HepG2 (cell line): Measurements from ENCODE around the gene PDGFD. TPM values are rescaled to one million over a fixed set of nuclear protein-coding genes. Genes with fewer than 3 reads are reported as not detected.

Experiments used
- ATAC-seq: fragments of 200-7000 bp; cut with Tn5 transposase; 3 replicates; pipeline ENCODE4 v1.9.1; 2020; ENCODE audit warnings: mild to moderate bottlenecking, moderate library complexity
- BruUV-seq: library from RNA; stranded (reverse); fragments of 400-500 nt; replicated peaks from 2 replicates; lab custom pipeline; 2021; lab: Mats Ljungman, UMichigan
- CTCF ChIA-PET: fragments of 300-600 bp; formaldehyde crosslinking; extraction: SDS; loops from one replicate; lab custom pipeline; 2021; ENCODE audit warnings: low total read pairs, inconsistent platforms, low intra/inter-chr PET ratio; lab: Yijun Ruan, JAX
- POLR2A ChIA-PET: fragments of 350-600 bp; sonication (Branson Sonifier 250); formaldehyde crosslinking; loops from one replicate; lab custom pipeline; 2020; ENCODE audit warnings: antibody characterized with exemption, inconsistent platforms; lab: Yijun Ruan, JAX
- DNase-seq: peaks from one replicate; pipeline ENCODE4 v3.0.0-alpha.2; 2015; ENCODE audit warnings: low spot score
- FAIRE-seq: peaks from 3 replicates; lab custom pipeline; 2011; peaks lifted over from hg19 to GRCh38; lab: Jason Lieb, UNC
- H2AFZ ChIP-seq: one replicate; pipeline ENCODE4 v1.6.1; 2011; ENCODE audit warnings: low read length, inconsistent platforms
- H3K27ac ChIP-seq: fragments of 300-600 bp; 3 replicates; pipeline ENCODE4 v1.8.0; 2011; ENCODE audit warnings: mixed run types, mild to moderate bottlenecking, mixed read lengths, low read length, inconsistent platforms; ENCODE audit not compliant: insufficient read depth; ENCODE audit errors: extremely low read length
- H3K27me3 ChIP-seq, 2 experiments: fragments of 200-600 bp in 1 of 2; 2 replicates in 1 of 2; 3 replicates in 1 of 2; pipeline versions ENCODE4 v1.6.0 to v1.8.0; 2011; ENCODE audit warnings: low read length in 2 of 2, mild to moderate bottlenecking in 2 of 2, moderate library complexity in 2 of 2, inconsistent platforms in 1 of 2; ENCODE audit not compliant: insufficient read depth in 2 of 2, control insufficient read depth in 1 of 2
- H3K36me3 ChIP-seq, 2 experiments: fragments of 200-600 bp in 1 of 2; replicated peaks in 1 of 2; 2 replicates in 1 of 2; 3 replicates in 1 of 2; pipeline versions ENCODE4 v1.5.1 to v1.8.0; 2011; ENCODE audit warnings: low read length in 2 of 2, inconsistent platforms in 1 of 2; ENCODE audit not compliant: insufficient read depth in 2 of 2, control insufficient read depth in 1 of 2
- H3K4me1 ChIP-seq: 2 replicates; pipeline ENCODE4 v1.5.1; 2012; ENCODE audit warnings: low read length, inconsistent platforms; ENCODE audit not compliant: insufficient read depth
- H3K4me2 ChIP-seq: 2 replicates; pipeline ENCODE4 v1.6.0; 2011; ENCODE audit warnings: low read depth, low read length, inconsistent platforms
- H3K4me3 ChIP-seq, 3 experiments: fragments of 200-600 bp in 1 of 3; sonication (generic), shearing (Covaris generic) in 1 of 3; replicated peaks in 1 of 3; 2 replicates each; pipeline ENCODE4 v1.5.1; 2011 to 2016; ENCODE audit warnings: low read length in 3 of 3, inconsistent platforms in 2 of 3, low read depth in 2 of 3, mild to moderate bottlenecking in 2 of 3, control low read depth in 1 of 3, mixed read lengths in 1 of 3; ENCODE audit not compliant: insufficient read depth in 1 of 3
- H3K79me2 ChIP-seq: one replicate; pipeline ENCODE4 v1.6.1; 2011; ENCODE audit warnings: low read length, inconsistent platforms; ENCODE audit not compliant: insufficient read depth
- H3K9ac ChIP-seq: 2 replicates; pipeline ENCODE4 v1.6.0; 2011; ENCODE audit warnings: mild to moderate bottlenecking, low read depth, low read length, inconsistent platforms; ENCODE audit not compliant: insufficient read depth
- H3K9me3 ChIP-seq: 2 replicates; pipeline ENCODE4 v1.5.1; 2012; ENCODE audit warnings: mild to moderate bottlenecking, low read length
- H4K20me1 ChIP-seq: 2 replicates; pipeline ENCODE4 v1.6.0; 2011; ENCODE audit warnings: inconsistent platforms, mild to moderate bottlenecking, low read length, moderate library complexity; ENCODE audit not compliant: insufficient read depth
- AHR ChIP-seq: IDR thresholded peaks from 2 replicates; pipeline ENCODE4 v1.6.1; 2018; ENCODE audit warnings: missing genetic modification reagents, missing compliant biosample characterization
- HMGXB3 ChIP-seq: sonication (generic); formaldehyde crosslinking; IDR thresholded peaks from 2 replicates; pipeline ENCODE4 v1.4.0; 2020; ENCODE audit warnings: missing genetic modification reagents, borderline replicate concordance
- KDM4B ChIP-seq: sonication (generic); formaldehyde crosslinking; IDR thresholded peaks from 2 replicates; pipeline ENCODE4 v1.4.0; 2020; ENCODE audit warnings: missing genetic modification reagents
- NR2F6 ChIP-seq, 2 experiments: IDR thresholded peaks; 2 replicates each; pipeline ENCODE4 v1.6.1; 2016; ENCODE audit warnings: antibody characterized with exemption in 1 of 2, mild to moderate bottlenecking in 1 of 2
- ZBTB10 ChIP-seq: sonication (generic); formaldehyde crosslinking; IDR thresholded peaks from 2 replicates; pipeline ENCODE4 v1.4.0; 2020; ENCODE audit warnings: missing genetic modification reagents, borderline replicate concordance
- ZFP90 ChIP-seq: sonication (generic); formaldehyde crosslinking; IDR thresholded peaks from 2 replicates; pipeline ENCODE4 v1.8.0; 2022; ENCODE audit warnings: missing genetic modification reagents, mild to moderate bottlenecking, inconsistent platforms, borderline replicate concordance
- ZNF563 ChIP-seq: sonication (generic); formaldehyde crosslinking; IDR thresholded peaks from 2 replicates; pipeline ENCODE4 v1.8.0; 2022; ENCODE audit warnings: mild to moderate bottlenecking, moderate library complexity, missing genetic modification reagents
- WGBS: methylation state at CpG from one replicate; pipeline ENCODE4 v1.1.6; 2017; ENCODE audit warnings: low lambda C conversion rate; 5-methylcytosine and 5-hydroxymethylcytosine counted together
- in situ Hi-C: cut with HindIII; loops from 2 replicates; pipeline ENCODE4 v1.10.0; 2017; ENCODE audit warnings: low pct_unique_long_range_greater_than_20kb; ENCODE audit not compliant: extremely low pct_ligation_motif_present
- intact Hi-C: fragments of 100-400 bp; cut with micrococcal nuclease; formaldehyde crosslinking; loops from one replicate; pipeline ENCODE4 v1.10.0; 2022; ENCODE audit not compliant: unreplicated experiment
- polyA plus RNA-seq, 8 experiments: library from polyadenylated mRNA; depleted of rRNA in 3 of 8; stranded (reverse) in 7 of 8; unstranded in 1 of 8; fragments of >200 nt; fragmentation: Illumina TruSeq in 4 of 8; extraction: Trizol in 4 of 8; gene quantifications; 2 replicates each; pipeline versions ENCODE4 v1.2.1 to v1.2.3, GENCODE V29; 2011 to 2016; ENCODE audit warnings: low read depth in 4 of 8, missing spikeins in 1 of 8, mixed read lengths in 1 of 8; ENCODE audit not compliant: insufficient read depth in 1 of 8
- total RNA-seq, 5 experiments: library from RNA; depleted of rRNA; stranded (reverse); fragments of >200 nt; fragmentation: Illumina TruSeq; extraction: Trizol; gene quantifications; 2 replicates each; pipeline ENCODE4 v1.2.3, GENCODE V29; 2016; ENCODE audit warnings: low read depth in 1 of 5
- TF ChIP-seq, protein P1 (sequence below): sonication (generic); formaldehyde crosslinking; IDR thresholded peaks from 2 replicates; pipeline ENCODE4 v1.8.1; 2023; ENCODE audit warnings: missing genetic modification reagents, mild to moderate bottlenecking, borderline replicate concordance
- TF ChIP-seq, protein P2 (sequence below): sonication (generic); formaldehyde crosslinking; IDR thresholded peaks from 2 replicates; pipeline ENCODE4 v1.5.0; 2020; ENCODE audit warnings: missing genetic modification reagents, mild to moderate bottlenecking, borderline replicate concordance

The PDGFD gene
- total and polyA plus RNA-seq, 2 of the 13 experiments (the other 11 are each of a cell fraction or from before 2014, with no cell fraction given) = 0.09 to 0.29 TPM

DNA sequence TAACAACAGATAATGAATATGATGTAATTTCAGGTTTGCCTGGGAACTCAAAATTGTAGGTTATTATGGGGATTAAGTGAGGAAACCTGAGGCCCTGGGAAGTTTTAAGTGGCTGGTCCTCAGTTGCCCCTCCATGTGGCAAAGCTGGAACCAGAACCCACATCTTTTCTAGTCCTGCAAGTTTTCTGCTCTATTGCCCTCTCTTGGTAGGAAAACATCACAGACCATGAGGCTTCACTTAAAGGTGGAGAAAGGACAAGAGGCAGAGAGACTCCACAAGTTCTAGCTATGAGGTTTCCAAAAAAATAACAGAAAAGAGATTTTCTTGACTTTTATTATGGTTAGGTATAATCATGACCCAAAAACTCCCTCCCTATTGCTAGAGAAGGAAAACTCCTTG is 243.0 kb downstream of the PDGFD start (continued):
- TF ChIP-seq ZFP90 (CRISPR knock-in tag) (no peak), HMGXB3 (CRISPR knock-in tag) (no peak)
- TF ChIP-seq, protein P1, sequence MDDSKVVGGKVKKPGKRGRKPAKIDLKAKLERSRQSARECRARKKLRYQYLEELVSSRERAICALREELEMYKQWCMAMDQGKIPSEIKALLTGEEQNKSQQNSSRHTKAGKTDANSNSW (CRISPR knock-in tag) = no peak
- TF ChIP-seq, protein P2, sequence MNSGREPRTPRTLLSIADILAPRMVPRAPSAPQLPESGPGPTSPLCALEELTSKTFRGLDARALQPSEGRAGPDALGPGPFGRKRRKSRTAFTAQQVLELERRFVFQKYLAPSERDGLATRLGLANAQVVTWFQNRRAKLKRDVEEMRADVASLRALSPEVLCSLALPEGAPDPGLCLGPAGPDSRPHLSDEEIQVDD = no peak

DNA sequence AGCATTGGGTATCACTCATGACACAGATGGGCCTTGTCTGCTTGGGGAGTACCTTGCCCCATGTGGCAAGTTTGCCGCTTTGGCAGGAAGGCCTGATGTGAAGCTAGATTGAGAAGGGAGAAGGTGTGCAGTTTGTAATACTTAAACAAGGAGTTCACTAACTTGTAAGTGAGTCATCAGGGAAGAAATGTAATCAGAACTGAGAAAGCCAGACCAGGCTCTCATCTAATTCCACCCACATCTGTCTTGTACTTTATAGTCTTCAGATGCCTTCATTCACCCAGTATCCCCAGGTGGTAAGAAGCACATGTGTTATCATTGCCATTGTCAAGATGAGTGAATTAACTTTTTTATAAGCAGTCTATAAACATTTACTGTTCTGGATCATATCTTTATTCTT is 243.5 kb downstream of the PDGFD start:
- 0% methylated on average over 1 of the region's 1 CpG for WGBS
- DNase-seq (no peak), ATAC-seq (no peak), FAIRE-seq (no peak)
- Histone ChIP-seq H3K27me3 (no peaks in the 10 kb centered on the region), H3K4me1 (no peaks in the 10 kb centered on the region), H3K9ac (no peak overlapping the region), H2AFZ (no peak overlapping the region), H3K4me3 (no peak overlapping the region), H3K9me3 (no peaks in the 10 kb centered on the region), H4K20me1 (no peaks in the 10 kb centered on the region), H3K79me2 (no peaks in the 10 kb centered on the region), H3K4me2 (no peak overlapping the region)
- in situ Hi-C loops = no loop called here
- CTCF ChIA-PET = no interaction called here
- TF ChIP-seq NR2F6 (IDR thresholded peaks at IDR 0.05) (no peak), NR2F6 (CRISPR knock-in tag; IDR thresholded peaks at IDR 0.05) (no peak), KDM4B (CRISPR knock-in tag) (no peak), ZNF563 (no peak), AHR (CRISPR knock-in tag) (no peak), ZBTB10 (no peak)
- TF ChIP-seq, all 625 proteins: peak for 0
- BruUV-seq = no TSS peak
- intact Hi-C loops = no loop called here
- POLR2A ChIA-PET = no interaction called here
- Histone ChIP-seq H3K27ac (no peak overlapping the region), H3K36me3 (no peaks in the 10 kb centered on the region)
